Stimulated activated naive CD4-positive, alpha-beta T cell treated with Interleukin-2 at 50 U/mL for 16 hours (primary cell): ENCODE data around the gene CYP2B6.
"Not testable (repeated sequence)": the region's sequence is repeated elsewhere in the genome, so short reads cannot be mapped to it uniquely, and the experiment has no call there.

Experiments
- DNase-seq: peaks from one replicate; lab custom pipeline; 2025; lab: John Stamatoyannopoulos, UW

CYP2B6 gene

GRCh38 chr19:41031916-41032315, 40.8 kb downstream of the CYP2B6 start:
- no peak for DNase-seq

GRCh38 chr19:41033324-41033723, 42.2 kb downstream of the CYP2B6 start:
- DNase-seq = not testable (repeated sequence)

GRCh38 chr19:41039806-41040205, 48.7 kb downstream of the CYP2B6 start:
- no peak for DNase-seq

- DNase-seq = not testable (repeated sequence)
Observed at GRCh38 chr19:41045095-41045494, 54.0 kb downstream of the CYP2B6 start.

- no peak for DNase-seq
Observed at GRCh38 chr19:41050426-41050825, 59.3 kb downstream of the CYP2B6 start.

- not testable (repeated sequence) for DNase-seq
Observed at GRCh38 chr19:41052162-41052561, 61.1 kb downstream of the CYP2B6 start.

GRCh38 chr19:41053331-41053730, 62.2 kb downstream of the CYP2B6 start:
- not testable (repeated sequence) for DNase-seq

- no peak for DNase-seq
Observed at GRCh38 chr19:41064974-41065569, 74.0 kb downstream of the CYP2B6 start.
